CD4-positive, alpha-beta memory T cell (primary cell): ENCODE data around the gene TMEM108. TPM values are rescaled to one million over a fixed set of nuclear protein-coding genes. Genes with fewer than 3 reads are reported as not detected.
A peak's percentile ranks its signal among the peaks of the same experiment; 100 is the strongest.

Experiments
- CTCF ChIA-PET: fragments of 350-600 bp; sonication (Branson Sonifier 250); formaldehyde crosslinking; loops from one replicate; lab custom pipeline; 2021; ENCODE audit warnings: inconsistent platforms; ENCODE audit not compliant: partially characterized antibody; lab: Charles Lee
- POLR2A ChIA-PET: fragments of 350-600 bp; sonication (Branson Sonifier 250); formaldehyde crosslinking; loops from one replicate; lab custom pipeline; 2021; ENCODE audit not compliant: partially characterized antibody; lab: Charles Lee
- DNase-seq, 5 donors: peaks; one replicate each; pipeline versions ENCODE4 v3.0.0 to v3.0.0-alpha.2; 2020 to 2022; ENCODE audit warnings: mixed read lengths in 1 of 5
- H3K27ac ChIP-seq: one replicate; pipeline ENCODE4 v1.7.0; 2013; ENCODE audit warnings: low read depth, low read length
- H3K27me3 ChIP-seq: 2 replicates; pipeline ENCODE4 v1.7.0; 2013; ENCODE audit warnings: mild to moderate bottlenecking, low read length, moderate library complexity; ENCODE audit not compliant: insufficient read depth
- H3K36me3 ChIP-seq: 2 replicates; pipeline ENCODE4 v1.7.0; 2013; ENCODE audit warnings: mild to moderate bottlenecking, low read length, moderate library complexity; ENCODE audit not compliant: insufficient read depth
- H3K4me1 ChIP-seq: 2 replicates; pipeline ENCODE4 v1.7.0; 2013; ENCODE audit warnings: mild to moderate bottlenecking, low read length, moderate library complexity; ENCODE audit not compliant: insufficient read depth
- H3K4me3 ChIP-seq, 2 donors: one replicate each; pipeline ENCODE4 v1.7.0; 2013; ENCODE audit warnings: low read length in 2 of 2, mild to moderate bottlenecking in 1 of 2
- H3K9me3 ChIP-seq, 2 donors: one replicate each; pipeline ENCODE4 v1.7.0; 2013; ENCODE audit warnings: low read length in 2 of 2, control low read depth in 1 of 2; ENCODE audit not compliant: control insufficient read depth in 1 of 2
- H3K27ac Mint-ChIP-seq, 7 donors: one replicate each; pipeline ENCODE4 v1.8.0; 2020 to 2021; ENCODE audit warnings: mixed read lengths in 7 of 7, mild to moderate bottlenecking in 6 of 7, inconsistent platforms in 3 of 7, moderate library complexity in 3 of 7
- H3K27me3 Mint-ChIP-seq, 2 donors: one replicate each; pipeline ENCODE4 v1.8.0; 2020 to 2021; ENCODE audit warnings: mixed read lengths in 2 of 2
- H3K36me3 Mint-ChIP-seq, 2 donors: one replicate each; pipeline ENCODE4 v1.8.0; 2020 to 2021; ENCODE audit warnings: mixed read lengths in 2 of 2, inconsistent platforms in 1 of 2, mild to moderate bottlenecking in 1 of 2
- H3K4me1 Mint-ChIP-seq, 4 donors: one replicate each; pipeline ENCODE4 v1.8.0; 2020 to 2021; ENCODE audit warnings: mixed read lengths in 4 of 4, mild to moderate bottlenecking in 1 of 4
- H3K4me3 Mint-ChIP-seq, 8 donors: one replicate each; pipeline ENCODE4 v1.8.0; 2020 to 2021; ENCODE audit warnings: mixed read lengths in 8 of 8, mild to moderate bottlenecking in 7 of 8, moderate library complexity in 6 of 8, inconsistent platforms in 3 of 8
- H3K9me3 Mint-ChIP-seq, 8 donors: one replicate each; pipeline ENCODE4 v1.8.0; 2020 to 2021; ENCODE audit warnings: mixed read lengths in 8 of 8, mild to moderate bottlenecking in 5 of 8, inconsistent platforms in 3 of 8, moderate library complexity in 1 of 8
- intact Hi-C: fragments of 100-400 bp; cut with micrococcal nuclease; formaldehyde crosslinking; loops from one replicate; pipeline ENCODE4 v1.15.1; 2023
- polyA plus RNA-seq, 2 donors: library from polyadenylated mRNA; unstranded; fragments of 300-500 nt; fragmentation: Illumina TruSeq; gene quantifications; one replicate each; pipeline ENCODE4 v1.2.3, GENCODE V29; 2021
- total RNA-seq, 2 experiments: library from RNA; stranded (reverse); gene quantifications; one replicate each; pipeline ENCODE4 v1.2.3, GENCODE V29; 2021

TMEM108 gene
- total and polyA plus RNA-seq, 4 experiments from 2014 or later = not detected

DNA sequence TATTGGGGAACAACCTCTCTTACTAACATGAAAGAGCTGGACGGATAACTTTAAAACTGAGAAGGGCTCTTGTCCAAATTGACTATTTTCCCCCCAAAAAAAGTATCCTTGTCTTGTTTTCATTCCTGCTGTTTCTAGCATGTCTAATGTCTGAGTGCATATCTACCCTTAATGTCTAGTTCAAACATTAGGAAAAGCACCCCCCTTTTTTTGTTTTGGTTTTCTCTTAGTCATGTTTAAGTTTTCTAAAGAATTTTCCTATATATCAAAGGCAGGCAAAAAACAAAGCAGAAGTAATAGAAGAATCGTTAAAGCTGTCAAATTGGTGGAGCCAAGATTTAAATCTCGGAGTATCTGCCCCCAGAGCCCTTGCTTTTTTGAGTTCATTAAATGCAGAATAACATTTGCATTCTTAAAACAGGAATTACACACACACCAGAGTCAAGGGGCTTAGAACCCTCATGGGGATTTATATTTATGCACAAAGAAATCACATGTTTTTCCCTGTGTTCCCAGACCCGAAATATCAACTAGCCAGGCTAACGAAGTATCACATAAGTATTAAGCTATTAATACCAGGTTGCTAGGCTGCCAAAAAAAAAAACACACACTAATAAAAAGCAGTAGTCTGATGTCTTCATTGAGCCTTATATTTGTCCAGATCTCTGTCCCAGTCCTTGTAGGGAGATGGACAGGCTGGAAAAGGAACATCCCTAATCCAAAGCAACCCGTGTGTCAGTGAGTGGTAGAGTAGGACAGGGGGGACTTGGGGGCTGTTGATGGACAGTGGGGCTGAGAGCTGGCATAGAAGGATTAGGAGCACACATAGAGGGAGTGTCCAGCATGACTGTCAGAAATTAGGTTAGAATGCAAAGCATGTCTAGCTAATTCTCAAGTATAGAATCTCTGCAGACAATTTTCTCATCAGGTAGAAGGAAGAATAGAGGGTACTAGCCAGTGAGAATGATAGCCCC lies 258.0 kb downstream of the TMEM108 start:
- H3K4me1 Mint-ChIP-seq = no peaks in the 10 kb centered on the region
- no peaks in the 10 kb centered on the region for H3K9me3 ChIP-seq
- H3K27ac ChIP-seq = no peak overlapping the region
- ChIA-PET CTCF (no interaction called here), POLR2A (no interaction called here)
- peak overlapping the region in 1 of 7 donors; percentile 1 for H3K27ac Mint-ChIP-seq
- no peaks in the 10 kb centered on the region for H3K4me1 ChIP-seq
- no peaks in the 10 kb centered on the region for H3K27me3 ChIP-seq
- intact Hi-C loops = no loop called here
- no peak overlapping the region for H3K4me3 ChIP-seq
- DNase-seq = no peak
- H3K36me3 Mint-ChIP-seq = no peaks in the 10 kb centered on the region
- no peak overlapping the region for H3K4me3 Mint-ChIP-seq
- peaks cover 0 to 1% (median 0%) of the 10 kb centered on the region in 8 donors for H3K9me3 Mint-ChIP-seq
- no peaks in the 10 kb centered on the region for H3K36me3 ChIP-seq
- peaks cover 3 to 6% of the 10 kb centered on the region in 2 donors for H3K27me3 Mint-ChIP-seq

DNA sequence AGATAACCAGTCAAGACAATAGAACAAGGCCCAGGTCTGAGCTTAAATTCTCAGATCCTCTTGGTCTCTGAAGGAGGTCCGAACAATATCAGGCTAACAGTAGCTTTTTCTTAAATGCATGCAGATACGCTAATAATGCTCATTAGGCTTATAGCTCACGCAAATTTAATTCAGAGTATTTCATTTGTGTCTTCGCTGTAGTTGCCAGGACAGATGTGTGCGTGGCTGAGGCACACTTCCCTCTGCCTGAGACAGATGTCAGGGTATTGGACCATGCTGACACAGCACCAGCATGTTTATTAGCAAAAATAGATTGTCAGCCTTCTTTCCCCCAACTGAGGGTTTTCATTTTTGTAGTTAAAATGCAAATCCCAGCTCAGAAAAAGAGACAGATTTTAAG lies 258.8 kb downstream of the TMEM108 start:
- ChIA-PET CTCF (no interaction called here), POLR2A (no interaction called here)
- Histone ChIP-seq H3K36me3 (no peaks in the 10 kb centered on the region), H3K27ac (no peak overlapping the region), H3K4me1 (no peaks in the 10 kb centered on the region), H3K27me3 (no peaks in the 10 kb centered on the region), H3K4me3 (no peak overlapping the region), H3K9me3 (no peaks in the 10 kb centered on the region)
- H3K27ac Mint-ChIP-seq = no peak overlapping the region
- peaks cover 0 to 1% (median 0%) of the 10 kb centered on the region in 8 donors for H3K9me3 Mint-ChIP-seq
- intact Hi-C loops = no loop called here
- no peaks in the 10 kb centered on the region for H3K36me3 Mint-ChIP-seq
- H3K4me1 Mint-ChIP-seq = no peaks in the 10 kb centered on the region
- no peak for DNase-seq
- H3K27me3 Mint-ChIP-seq = peaks cover 3 to 6% of the 10 kb centered on the region in 2 donors
- no peak overlapping the region for H3K4me3 Mint-ChIP-seq

DNA sequence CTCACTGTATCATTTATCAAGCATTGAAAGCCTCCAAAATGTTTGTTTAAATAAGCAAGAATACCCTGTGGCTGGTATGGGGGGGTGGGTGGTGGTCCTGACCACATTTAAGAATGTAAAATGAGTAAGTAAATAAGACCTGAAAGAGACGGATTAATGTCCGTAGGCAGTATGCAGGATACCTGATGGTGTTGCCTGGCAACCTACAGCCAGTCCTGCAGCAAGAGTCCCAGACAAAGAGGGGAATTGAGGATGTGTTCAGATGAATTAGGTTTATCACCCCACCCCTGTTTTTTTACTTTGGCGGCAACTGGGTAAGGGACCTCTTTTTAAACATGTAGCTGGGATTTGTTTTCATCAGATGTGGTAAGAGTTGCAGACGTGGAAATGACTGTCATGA lies 261.9 kb downstream of the TMEM108 start:
- Histone ChIP-seq H3K4me3 (no peak overlapping the region), H3K4me1 (no peaks in the 10 kb centered on the region), H3K27me3 (no peaks in the 10 kb centered on the region), H3K27ac (no peak overlapping the region), H3K9me3 (no peaks in the 10 kb centered on the region), H3K36me3 (no peaks in the 10 kb centered on the region)
- no peaks in the 10 kb centered on the region for H3K4me1 Mint-ChIP-seq
- no peaks in the 10 kb centered on the region for H3K36me3 Mint-ChIP-seq
- peaks cover 0 to 1% (median 0%) of the 10 kb centered on the region in 8 donors for H3K9me3 Mint-ChIP-seq
- POLR2A ChIA-PET = no interaction called here
- H3K4me3 Mint-ChIP-seq = no peak overlapping the region
- no peak overlapping the region for H3K27ac Mint-ChIP-seq
- peaks cover 0 to 6% of the 10 kb centered on the region in 2 donors for H3K27me3 Mint-ChIP-seq
- intact Hi-C loops = no loop called here
- CTCF ChIA-PET = no interaction called here
- DNase-seq = no peak

DNA sequence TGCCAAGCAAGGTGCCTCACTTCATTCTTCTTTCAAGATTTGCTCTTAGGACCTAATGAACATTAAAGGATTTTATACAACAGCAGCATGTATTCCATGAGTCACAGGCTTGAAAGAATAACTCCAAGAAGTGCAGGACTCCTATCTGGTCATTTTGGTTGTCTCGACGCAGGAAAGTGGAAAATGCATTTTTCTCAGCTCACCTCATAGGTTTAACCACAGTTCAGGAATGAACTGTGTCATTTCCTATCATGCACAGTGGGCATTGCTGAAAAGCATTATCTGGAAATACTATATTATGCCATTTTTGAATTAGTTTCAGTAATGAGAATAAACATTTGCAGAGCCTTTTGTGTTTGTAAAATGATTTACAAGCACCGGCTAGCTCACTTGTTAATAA lies 263.0 kb downstream of the TMEM108 start:
- DNase-seq = no peak
- H3K27ac ChIP-seq = no peak overlapping the region
- H3K36me3 Mint-ChIP-seq = no peaks in the 10 kb centered on the region
- no peaks in the 10 kb centered on the region for H3K4me1 ChIP-seq
- H3K27me3 Mint-ChIP-seq = peaks cover 0 to 6% of the 10 kb centered on the region in 2 donors
- H3K36me3 ChIP-seq = no peaks in the 10 kb centered on the region
- H3K27me3 ChIP-seq = no peaks in the 10 kb centered on the region
- H3K4me3 ChIP-seq = no peak overlapping the region
- no peak overlapping the region for H3K27ac Mint-ChIP-seq
- CTCF ChIA-PET = no interaction called here
- POLR2A ChIA-PET = no interaction called here
- H3K4me1 Mint-ChIP-seq = no peaks in the 10 kb centered on the region
- no peak overlapping the region for H3K4me3 Mint-ChIP-seq
- H3K9me3 ChIP-seq = no peaks in the 10 kb centered on the region
- H3K9me3 Mint-ChIP-seq = peaks cover 0 to 5% (median 0%) of the 10 kb centered on the region in 8 donors
- intact Hi-C loops = no loop called here

DNA sequence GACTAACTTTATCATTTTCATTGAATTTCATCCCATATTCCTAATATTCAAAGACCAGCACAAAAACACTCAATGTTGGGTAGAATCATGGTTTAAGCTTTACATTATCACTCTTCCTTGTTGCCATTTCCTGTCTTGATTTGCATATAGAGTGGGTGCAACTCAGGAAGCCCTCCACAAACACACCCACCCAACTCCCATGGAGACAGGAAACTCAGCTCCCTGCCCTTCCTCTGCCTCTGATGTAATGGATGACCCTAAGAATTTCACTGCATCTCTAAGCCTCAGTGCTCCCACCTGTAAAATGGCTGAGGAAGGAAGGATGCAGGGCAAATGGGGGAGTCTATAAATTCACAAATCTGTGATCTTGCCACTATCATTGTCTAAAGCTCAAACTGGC lies 263.5 kb downstream of the TMEM108 start:
- DNase-seq = no peak
- ChIA-PET CTCF (no interaction called here), POLR2A (no interaction called here)
- intact Hi-C loops = no loop called here
- Histone ChIP-seq H3K4me3 (no peak overlapping the region), H3K27ac (no peak overlapping the region), H3K36me3 (no peaks in the 10 kb centered on the region), H3K27me3 (no peaks in the 10 kb centered on the region), H3K9me3 (no peaks in the 10 kb centered on the region), H3K4me1 (no peaks in the 10 kb centered on the region)
- H3K4me1 Mint-ChIP-seq = no peaks in the 10 kb centered on the region
- peaks cover 0 to 4% of the 10 kb centered on the region in 2 donors for H3K27me3 Mint-ChIP-seq
- H3K9me3 Mint-ChIP-seq = peaks cover 0 to 8% (median under 1%) of the 10 kb centered on the region in 8 donors
- H3K36me3 Mint-ChIP-seq = no peaks in the 10 kb centered on the region
- no peak overlapping the region for H3K4me3 Mint-ChIP-seq
- H3K27ac Mint-ChIP-seq = no peak overlapping the region

DNA sequence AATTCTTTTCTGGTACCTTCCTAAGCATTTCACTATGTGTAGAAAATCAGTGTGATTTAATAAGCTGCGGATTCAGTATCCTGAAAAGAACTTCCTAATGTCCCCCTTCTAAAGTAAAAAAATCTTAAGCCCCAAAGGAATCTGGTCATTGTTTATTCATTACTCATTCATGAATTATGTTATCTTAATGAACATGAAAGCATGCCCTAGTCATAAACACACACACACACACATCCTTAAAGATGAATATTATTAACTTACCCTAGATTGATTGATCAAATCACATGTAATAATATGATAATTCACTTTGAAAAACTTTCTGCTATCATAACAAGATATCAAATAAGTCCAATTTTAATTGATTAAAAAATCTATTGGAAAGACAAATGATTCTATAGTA lies 265.2 kb downstream of the TMEM108 start:
- H3K4me1 ChIP-seq = no peaks in the 10 kb centered on the region
- ChIA-PET CTCF (no interaction called here), POLR2A (no interaction called here)
- Mint-ChIP-seq H3K9me3 (peaks cover 0 to 17% (median 4%) of the 10 kb centered on the region in 8 donors), H3K4me1 (no peaks in the 10 kb centered on the region), H3K4me3 (no peak overlapping the region), H3K36me3 (no peaks in the 10 kb centered on the region), H3K27ac (no peak overlapping the region), H3K27me3 (peaks cover 2 to 3% of the 10 kb centered on the region in 2 donors)
- DNase-seq = no peak
- no peaks in the 10 kb centered on the region for H3K36me3 ChIP-seq
- no peak overlapping the region for H3K4me3 ChIP-seq
- no peak overlapping the region for H3K27ac ChIP-seq
- no peaks in the 10 kb centered on the region for H3K27me3 ChIP-seq
- no peaks in the 10 kb centered on the region for H3K9me3 ChIP-seq
- intact Hi-C loops = no loop called here

DNA sequence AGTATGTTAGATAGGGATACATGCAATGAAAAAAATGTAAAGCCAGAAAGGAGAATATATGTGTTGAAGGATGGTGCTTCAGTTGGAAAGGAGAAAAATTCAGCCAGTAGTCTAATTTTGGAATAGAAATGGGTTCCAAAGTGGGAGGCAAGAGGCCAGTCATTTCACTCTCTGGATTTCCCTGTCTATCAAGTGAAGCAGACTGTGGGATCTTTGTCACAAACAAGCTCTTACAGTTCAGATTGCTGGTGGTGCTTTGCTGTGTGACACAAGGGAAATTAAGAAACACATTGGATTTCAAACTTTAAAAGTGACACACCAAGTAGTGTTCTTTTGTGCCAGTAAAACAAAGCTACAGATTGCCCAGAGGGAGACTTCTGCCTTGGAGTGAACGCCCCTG lies 279.7 kb downstream of the TMEM108 start:
- no peaks in the 10 kb centered on the region for H3K9me3 ChIP-seq
- no peak for DNase-seq
- intact Hi-C loops = no loop called here
- Mint-ChIP-seq H3K36me3 (no peaks in the 10 kb centered on the region), H3K4me1 (no peaks in the 10 kb centered on the region), H3K4me3 (no peak overlapping the region), H3K9me3 (peaks cover 6 to 39% (median 30%) of the 10 kb centered on the region in 8 donors), H3K27ac (no peak overlapping the region), H3K27me3 (peaks cover 5 to 16% of the 10 kb centered on the region in 2 donors)
- POLR2A ChIA-PET = no interaction called here
- H3K27me3 ChIP-seq = peaks cover 4% of the 10 kb centered on the region
- no peaks in the 10 kb centered on the region for H3K4me1 ChIP-seq
- no peak overlapping the region for H3K27ac ChIP-seq
- CTCF ChIA-PET = no interaction called here
- H3K4me3 ChIP-seq = no peak overlapping the region
- H3K36me3 ChIP-seq = no peaks in the 10 kb centered on the region
